GM12874 (cell line): ENCODE data around the gene PIBF1.

Experiments used
- CTCF ChIP-seq: IDR thresholded peaks from 2 replicates; pipeline ENCODE4 v1.5.1; 2011; ENCODE audit warnings: low read depth, mild to moderate bottlenecking, control low read depth, low read length, moderate library complexity; ENCODE audit not compliant: insufficient read depth

PIBF1 gene

GRCh38 chr13:72757792-72758535, 24.0 kb upstream of the PIBF1 start:
- TF ChIP-seq CTCF: no peak

- TF ChIP-seq CTCF: no peak
These were observed 21.7 kb upstream of the PIBF1 start for GRCh38 chr13:72760189-72760588.

GRCh38 chr13:72763411-72763810, 18.5 kb upstream of the PIBF1 start:
- TF ChIP-seq CTCF: no peak

- no peak for TF ChIP-seq CTCF
These were observed 7.9 kb upstream of the PIBF1 start for GRCh38 chr13:72774019-72774418.

- no peak for TF ChIP-seq CTCF
These were observed 784 bp downstream of the PIBF1 start for GRCh38 chr13:72782717-72783116.

- TF ChIP-seq CTCF: no peak
These were observed 6.9 kb downstream of the PIBF1 start for GRCh38 chr13:72788831-72789230.

GRCh38 chr13:72792640-72793039, 10.7 kb downstream of the PIBF1 start:
- no peak for TF ChIP-seq CTCF
